Measurements from ENCODE around the gene NDRG4.

- TF ChIP-seq CTCF (conservative IDR thresholded peaks at IDR 0.05) (no peak), EZH2 (IDR thresholded peaks at IDR 0.05; ENCODE audit: low read depth) (no peak)
Observed at GRCh38 chr16:58472266-58472665, 27.7 kb upstream of the NDRG4 start.
